ENCODE measurements around the gene RNF133.

Gene RNF133

DNA sequence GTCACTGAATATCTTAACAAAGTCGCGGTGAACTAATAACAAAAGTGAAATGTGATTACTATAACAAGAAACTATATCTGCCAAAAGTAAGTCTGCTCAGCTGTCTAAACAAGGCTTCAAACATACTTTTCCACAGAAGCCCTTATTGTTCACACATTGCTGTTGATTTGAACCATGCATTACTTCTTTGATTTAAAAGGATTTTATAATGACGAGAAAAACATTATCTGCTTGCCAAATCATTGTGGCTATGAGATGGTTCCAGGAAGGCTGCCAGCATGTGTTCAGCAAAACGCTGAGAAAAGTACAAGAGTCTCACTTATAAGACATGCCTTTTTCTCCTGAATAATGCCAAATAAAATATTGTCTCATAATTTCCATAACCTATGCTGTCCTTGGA, 24.4 kb downstream of the RNF133 start:
- peak overlapping the region; percentile 21 for H3K4me3 ChIP-seq (ENCODE audit: low read depth, low read length)
- DNase-seq (ENCODE audit: low read depth), result peak; percentile 90
- TF ChIP-seq, protein P1, sequence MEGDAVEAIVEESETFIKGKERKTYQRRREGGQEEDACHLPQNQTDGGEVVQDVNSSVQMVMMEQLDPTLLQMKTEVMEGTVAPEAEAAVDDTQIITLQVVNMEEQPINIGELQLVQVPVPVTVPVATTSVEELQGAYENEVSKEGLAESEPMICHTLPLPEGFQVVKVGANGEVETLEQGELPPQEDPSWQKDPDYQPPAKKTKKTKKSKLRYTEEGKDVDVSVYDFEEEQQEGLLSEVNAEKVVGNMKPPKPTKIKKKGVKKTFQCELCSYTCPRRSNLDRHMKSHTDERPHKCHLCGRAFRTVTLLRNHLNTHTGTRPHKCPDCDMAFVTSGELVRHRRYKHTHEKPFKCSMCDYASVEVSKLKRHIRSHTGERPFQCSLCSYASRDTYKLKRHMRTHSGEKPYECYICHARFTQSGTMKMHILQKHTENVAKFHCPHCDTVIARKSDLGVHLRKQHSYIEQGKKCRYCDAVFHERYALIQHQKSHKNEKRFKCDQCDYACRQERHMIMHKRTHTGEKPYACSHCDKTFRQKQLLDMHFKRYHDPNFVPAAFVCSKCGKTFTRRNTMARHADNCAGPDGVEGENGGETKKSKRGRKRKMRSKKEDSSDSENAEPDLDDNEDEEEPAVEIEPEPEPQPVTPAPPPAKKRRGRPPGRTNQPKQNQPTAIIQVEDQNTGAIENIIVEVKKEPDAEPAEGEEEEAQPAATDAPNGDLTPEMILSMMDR (conservative IDR thresholded peaks at IDR 0.05; ENCODE audit: low read depth, low read length), result no peak

DNA sequence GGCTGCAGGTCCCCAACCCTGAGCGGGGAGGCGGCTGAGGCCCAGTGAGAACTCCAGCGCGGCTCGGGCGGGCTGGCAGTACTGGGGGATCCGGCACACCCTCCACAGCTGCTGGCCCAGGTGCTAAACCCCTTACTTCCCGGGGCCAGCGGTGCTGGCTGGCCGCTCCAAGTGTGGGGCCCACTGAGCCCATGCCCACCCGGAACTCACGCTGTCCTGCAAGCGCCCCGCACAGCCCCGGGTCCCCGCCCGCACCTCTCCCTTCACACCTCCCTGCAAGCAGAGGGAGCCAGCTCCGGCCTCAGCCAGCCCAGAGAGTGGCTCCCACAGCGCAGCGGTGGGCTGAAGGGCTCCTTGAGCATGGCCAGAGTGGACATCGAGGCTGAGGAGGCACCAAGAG, 25.0 kb downstream of the RNF133 start:
- no peak overlapping the region for H3K4me3 ChIP-seq (ENCODE audit: low read depth, low read length)
- DNase-seq (ENCODE audit: low read depth), result no peak
- TF ChIP-seq, protein P1 (conservative IDR thresholded peaks at IDR 0.05; ENCODE audit: low read depth, low read length), result no peak

DNA sequence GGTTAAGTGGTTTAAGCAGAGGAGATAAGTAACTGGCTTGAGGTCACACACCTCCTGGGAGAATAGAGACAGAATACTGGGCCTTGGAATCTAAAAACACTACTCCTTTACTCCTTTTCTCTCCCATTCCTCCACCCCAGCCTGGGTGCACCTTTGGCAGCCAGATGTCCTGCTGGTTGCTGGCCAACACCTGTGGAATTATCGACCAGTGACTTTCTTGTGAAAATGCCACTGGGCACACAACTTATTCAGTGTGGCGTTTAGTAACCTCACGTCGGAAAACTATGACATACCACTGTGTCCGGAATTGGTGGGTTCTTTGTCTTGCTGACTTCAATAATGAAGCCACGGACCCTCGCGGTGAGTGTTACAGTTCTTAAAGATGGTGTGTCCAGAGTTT, 26.4 kb downstream of the RNF133 start:
- TF ChIP-seq, protein P1 (conservative IDR thresholded peaks at IDR 0.05; ENCODE audit: low read depth, low read length), result no peak
- DNase-seq (ENCODE audit: low read depth), result no peak
- H3K4me3 ChIP-seq (ENCODE audit: low read depth, low read length), result no peak overlapping the region

DNA sequence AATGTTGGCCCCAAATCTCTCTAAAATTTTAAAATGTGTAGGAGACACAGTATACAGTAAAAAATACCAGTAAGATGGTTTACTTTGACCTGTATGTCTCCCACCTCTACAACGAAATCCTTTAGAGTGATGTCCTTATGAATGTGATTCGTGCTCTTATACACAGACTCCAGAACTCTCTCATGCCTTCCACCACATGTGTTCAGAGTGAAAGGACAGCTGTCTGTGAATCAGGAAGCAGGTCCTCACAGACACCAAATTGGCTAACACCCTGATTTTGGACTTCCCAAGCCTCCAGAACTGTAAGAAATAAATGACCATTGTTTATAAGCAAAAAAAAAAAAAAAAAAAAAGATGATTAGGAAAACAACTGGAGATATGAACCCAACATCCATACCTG, 35.2 kb downstream of the RNF133 start:
- H3K4me3 ChIP-seq (ENCODE audit: low read depth, low read length), result no peak overlapping the region
- DNase-seq (ENCODE audit: low read depth), result no peak
- TF ChIP-seq, protein P1 (conservative IDR thresholded peaks at IDR 0.05; ENCODE audit: low read depth, low read length), result no peak

DNA sequence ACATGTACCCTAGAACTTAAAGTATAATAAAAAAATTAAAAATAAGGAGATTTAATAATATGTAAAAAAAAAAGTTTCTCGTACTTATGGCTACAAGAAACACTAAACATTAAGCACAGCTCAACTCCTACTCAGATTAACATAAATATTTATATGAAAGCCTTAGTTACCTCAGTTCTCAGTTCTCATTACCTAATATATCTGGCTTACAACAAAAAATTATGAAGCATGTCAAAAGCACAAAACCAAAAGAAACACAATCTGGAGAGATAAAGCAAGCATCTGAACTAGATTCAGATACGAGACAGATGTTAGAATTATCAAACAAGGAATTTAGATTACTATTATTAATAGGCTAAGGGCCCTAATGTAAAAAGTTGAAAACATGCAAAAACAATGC, 40.1 kb downstream of the RNF133 start:
- H3K4me3 ChIP-seq (ENCODE audit: low read depth, low read length), result no peak overlapping the region
- TF ChIP-seq, protein P1 (conservative IDR thresholded peaks at IDR 0.05; ENCODE audit: low read depth, low read length), result no peak
- no peak for DNase-seq (ENCODE audit: low read depth)

DNA sequence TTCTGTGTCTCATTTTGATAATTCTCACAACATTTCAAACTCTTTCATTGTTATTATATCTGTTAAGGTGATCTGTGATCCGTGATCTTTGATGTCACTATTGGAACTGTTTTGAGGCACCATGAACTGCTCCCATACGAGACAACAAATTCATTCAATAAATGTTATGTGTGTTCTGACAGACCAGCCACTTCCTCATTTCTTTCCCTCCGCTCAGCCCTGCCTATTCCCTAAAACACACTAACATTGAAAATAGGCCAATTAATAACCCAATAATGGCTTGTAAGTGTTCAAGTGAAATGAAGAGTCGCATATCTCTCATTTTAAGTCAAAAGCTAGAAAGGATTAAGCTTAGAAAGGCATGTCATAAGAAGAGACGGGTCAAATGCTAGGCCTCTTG, 45.2 kb downstream of the RNF133 start:
- DNase-seq (ENCODE audit: low read depth), result no peak
- no peak overlapping the region for H3K4me3 ChIP-seq (ENCODE audit: low read depth, low read length)
- TF ChIP-seq, protein P1 (conservative IDR thresholded peaks at IDR 0.05; ENCODE audit: low read depth, low read length), result no peak

DNA sequence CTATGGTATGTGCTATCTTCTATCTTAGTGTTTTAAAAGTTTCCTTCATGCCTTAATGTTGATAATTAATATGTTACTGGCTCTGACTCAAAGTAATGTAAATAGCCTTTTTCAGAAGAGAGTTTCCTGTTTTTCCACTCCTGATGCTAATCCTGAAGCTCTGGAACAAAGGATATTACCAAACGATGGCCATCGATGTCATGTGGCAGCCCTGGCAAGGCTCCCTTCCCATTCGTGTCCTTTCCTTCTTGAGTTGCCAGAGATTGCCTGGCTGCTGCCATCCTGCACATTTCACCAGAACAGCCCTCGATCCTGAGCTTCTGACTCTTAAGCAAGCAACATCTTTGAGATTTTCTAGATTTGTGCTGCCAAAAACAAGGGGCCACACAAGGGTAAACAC, 46.0 kb downstream of the RNF133 start:
- TF ChIP-seq, protein P1 (conservative IDR thresholded peaks at IDR 0.05; ENCODE audit: low read depth, low read length), result no peak
- no peak overlapping the region for H3K4me3 ChIP-seq (ENCODE audit: low read depth, low read length)
- no peak for DNase-seq (ENCODE audit: low read depth)
